ENCODE results near the gene EPHA3. TPM values are rescaled to one million over a fixed set of nuclear protein-coding genes. Genes with fewer than 3 reads are reported as not detected.

Gene EPHA3
- 10 to 100 TPM in 1 of 2 donors, 1 to 10 TPM in 1; 3.5 to 10.2 TPM for total RNA-seq

DNA sequence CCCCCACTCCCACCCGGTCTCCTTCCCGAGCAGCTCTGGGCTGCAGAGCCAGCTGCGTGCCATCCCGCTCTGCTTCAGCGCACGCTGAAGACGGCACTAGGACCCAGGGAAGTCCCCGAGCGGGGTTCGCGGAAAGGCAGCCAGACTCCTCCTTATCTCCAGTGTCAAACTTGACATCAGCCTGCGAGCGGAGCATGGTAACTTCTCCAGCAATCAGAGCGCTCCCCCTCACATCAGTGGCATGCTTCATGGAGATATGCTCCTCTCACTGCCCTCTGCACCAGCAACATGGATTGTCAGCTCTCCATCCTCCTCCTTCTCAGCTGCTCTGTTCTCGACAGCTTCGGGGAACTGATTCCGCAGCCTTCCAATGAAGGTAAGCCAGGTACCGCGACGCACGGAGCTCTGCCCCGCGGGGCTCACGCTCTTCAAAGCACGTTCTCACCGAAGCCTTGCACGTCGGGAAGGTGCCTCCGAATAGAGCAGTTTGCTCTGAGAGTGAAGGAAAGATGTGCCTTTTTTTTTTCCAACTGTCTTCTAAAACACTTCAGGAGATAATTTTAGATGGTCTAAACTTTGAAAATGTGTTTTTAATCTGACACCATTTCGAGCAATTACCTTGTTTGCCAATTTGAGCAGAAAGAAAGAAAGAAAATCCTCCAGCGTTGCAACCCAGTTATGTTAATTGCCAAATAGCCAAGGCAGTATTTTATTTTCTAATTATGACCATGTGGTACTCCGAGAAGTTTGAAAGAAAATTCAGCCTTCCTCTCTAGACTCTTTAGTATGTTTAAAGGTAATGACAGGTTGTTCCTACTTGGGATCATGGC is at the start of gene EPHA3:
TSS of gene EPHA3 (plus strand) at position 161 of the 830 bp plus-strand sequence. CDS start at position 289, 128 bp downstream.
- TF ChIP-seq CTCF (IDR thresholded peaks at IDR 0.05) = no peak
- Histone ChIP-seq H3K36me3 (no peaks in the 10 kb centered on the region), H3K27me3 (replicated peaks; ENCODE audit: insufficient read depth) (no peaks in the 10 kb centered on the region), H3K9me3 (no peaks in the 10 kb centered on the region), H3K27ac (no peak within 1 kb of the TSS), H3K4me3 (peak within 1 kb of the TSS; percentile 76), H3K4me1 (ENCODE audit: control insufficient read depth in 1 of 2, low read depth in 2 of 2) (peaks cover 0 to 10% of the 10 kb centered on the region in 2 donors)
- ATAC-seq (ENCODE audit: insufficient number of reproducible peaks, low FRiP score, low read depth) = no peak
- DNase-seq (ENCODE audit: low spot score) = no peak

GRCh38 chr3:89058371-89058770 is 49.0 kb upstream of the EPHA3 start:
- Histone ChIP-seq H3K27ac (no peak overlapping the region), H3K4me1 (ENCODE audit: control insufficient read depth in 1 of 2, low read depth in 2 of 2) (no peaks in the 10 kb centered on the region), H3K36me3 (no peaks in the 10 kb centered on the region), H3K9me3 (no peaks in the 10 kb centered on the region), H3K4me3 (no peak overlapping the region), H3K27me3 (replicated peaks; ENCODE audit: insufficient read depth) (no peaks in the 10 kb centered on the region)
- ATAC-seq (ENCODE audit: insufficient number of reproducible peaks, low FRiP score, low read depth) = no peak
- DNase-seq (ENCODE audit: low spot score) = no peak
- no peak for TF ChIP-seq CTCF (IDR thresholded peaks at IDR 0.05)

- Histone ChIP-seq H3K27ac (no peak overlapping the region), H3K27me3 (replicated peaks; ENCODE audit: insufficient read depth) (no peaks in the 10 kb centered on the region), H3K4me3 (no peak overlapping the region), H3K36me3 (no peaks in the 10 kb centered on the region), H3K4me1 (ENCODE audit: control insufficient read depth in 1 of 2, low read depth in 2 of 2) (no peaks in the 10 kb centered on the region), H3K9me3 (no peaks in the 10 kb centered on the region)
- DNase-seq (ENCODE audit: low spot score) = no peak
- ATAC-seq (ENCODE audit: insufficient number of reproducible peaks, low FRiP score, low read depth) = no peak
- TF ChIP-seq CTCF (IDR thresholded peaks at IDR 0.05) = no peak
These were observed 48.1 kb upstream of the EPHA3 start for GRCh38 chr3:89059211-89059925.

GRCh38 chr3:89061259-89061658 is 46.2 kb upstream of the EPHA3 start:
- Histone ChIP-seq H3K4me1 (ENCODE audit: control insufficient read depth in 1 of 2, low read depth in 2 of 2) (no peaks in the 10 kb centered on the region), H3K27ac (no peak overlapping the region), H3K9me3 (no peaks in the 10 kb centered on the region), H3K4me3 (no peak overlapping the region), H3K36me3 (no peaks in the 10 kb centered on the region), H3K27me3 (replicated peaks; ENCODE audit: insufficient read depth) (no peaks in the 10 kb centered on the region)
- DNase-seq (ENCODE audit: low spot score) (no peak), ATAC-seq (ENCODE audit: insufficient number of reproducible peaks, low FRiP score, low read depth) (no peak)
- TF ChIP-seq CTCF (IDR thresholded peaks at IDR 0.05) = no peak

DNA sequence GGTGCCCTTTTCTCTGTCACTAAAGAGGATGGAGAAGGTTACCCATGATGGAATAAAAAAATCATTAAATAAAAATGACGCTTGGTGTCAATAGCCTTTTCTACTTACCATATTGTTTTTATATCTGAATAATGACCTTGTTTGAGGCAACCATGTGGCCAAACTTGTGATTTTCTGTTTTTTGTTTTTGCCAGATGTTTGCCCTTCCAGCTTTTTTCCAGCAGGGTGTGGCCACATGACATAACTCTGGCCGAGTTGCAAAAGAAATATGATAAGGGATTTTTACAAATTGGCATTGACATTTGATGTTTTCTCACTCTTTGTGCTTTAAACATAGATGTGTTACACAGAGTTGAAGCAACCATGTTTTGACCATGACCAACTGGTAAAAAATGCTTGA is 39.7 kb upstream of the EPHA3 start:
- Histone ChIP-seq H3K36me3 (no peaks in the 10 kb centered on the region), H3K27me3 (replicated peaks; ENCODE audit: insufficient read depth) (no peaks in the 10 kb centered on the region), H3K9me3 (no peaks in the 10 kb centered on the region), H3K4me3 (no peak overlapping the region), H3K4me1 (ENCODE audit: control insufficient read depth in 1 of 2, low read depth in 2 of 2) (no peaks in the 10 kb centered on the region), H3K27ac (no peak overlapping the region)
- no peak for ATAC-seq (ENCODE audit: insufficient number of reproducible peaks, low FRiP score, low read depth)
- no peak for DNase-seq (ENCODE audit: low spot score)
- TF ChIP-seq CTCF (IDR thresholded peaks at IDR 0.05) = no peak

Data from thoracic aorta (tissue), 2 donors.